ENCODE measurements around the gene U2AF2.

U2AF2 gene

DNA sequence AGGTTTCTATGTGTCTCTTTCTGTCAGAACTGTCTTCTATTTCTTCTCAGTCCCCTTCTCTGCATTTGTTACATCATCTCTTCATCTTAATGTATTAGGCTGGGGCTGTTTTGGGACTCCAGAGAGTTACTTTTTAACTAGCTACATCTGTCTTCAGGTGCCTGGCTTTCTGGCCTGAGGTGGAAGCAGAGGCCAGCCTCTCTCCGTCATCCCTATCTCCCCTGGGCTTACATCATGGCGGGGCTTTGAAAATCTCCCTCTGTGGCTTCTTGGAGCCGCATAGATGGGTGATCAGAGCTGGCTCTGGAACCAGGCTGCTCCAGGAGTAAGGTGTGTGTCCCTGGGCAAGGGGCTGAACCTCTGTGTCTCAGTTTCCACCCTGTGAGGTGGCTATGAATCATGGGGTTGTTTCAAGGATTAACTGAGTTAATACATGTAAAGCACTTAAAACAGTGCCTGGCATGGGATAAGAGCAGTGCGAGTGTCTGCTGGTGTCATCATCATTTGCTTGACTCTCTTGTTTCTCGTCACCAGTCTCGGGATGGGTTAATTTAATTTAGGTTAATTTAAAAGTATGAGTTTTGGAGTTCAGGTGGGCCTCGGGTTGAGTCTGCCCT is 22.2 kb downstream of the U2AF2 start:
- TF ChIP-seq, protein P1, sequence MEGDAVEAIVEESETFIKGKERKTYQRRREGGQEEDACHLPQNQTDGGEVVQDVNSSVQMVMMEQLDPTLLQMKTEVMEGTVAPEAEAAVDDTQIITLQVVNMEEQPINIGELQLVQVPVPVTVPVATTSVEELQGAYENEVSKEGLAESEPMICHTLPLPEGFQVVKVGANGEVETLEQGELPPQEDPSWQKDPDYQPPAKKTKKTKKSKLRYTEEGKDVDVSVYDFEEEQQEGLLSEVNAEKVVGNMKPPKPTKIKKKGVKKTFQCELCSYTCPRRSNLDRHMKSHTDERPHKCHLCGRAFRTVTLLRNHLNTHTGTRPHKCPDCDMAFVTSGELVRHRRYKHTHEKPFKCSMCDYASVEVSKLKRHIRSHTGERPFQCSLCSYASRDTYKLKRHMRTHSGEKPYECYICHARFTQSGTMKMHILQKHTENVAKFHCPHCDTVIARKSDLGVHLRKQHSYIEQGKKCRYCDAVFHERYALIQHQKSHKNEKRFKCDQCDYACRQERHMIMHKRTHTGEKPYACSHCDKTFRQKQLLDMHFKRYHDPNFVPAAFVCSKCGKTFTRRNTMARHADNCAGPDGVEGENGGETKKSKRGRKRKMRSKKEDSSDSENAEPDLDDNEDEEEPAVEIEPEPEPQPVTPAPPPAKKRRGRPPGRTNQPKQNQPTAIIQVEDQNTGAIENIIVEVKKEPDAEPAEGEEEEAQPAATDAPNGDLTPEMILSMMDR (IDR thresholded peaks at IDR 0.05): no peak

DNA sequence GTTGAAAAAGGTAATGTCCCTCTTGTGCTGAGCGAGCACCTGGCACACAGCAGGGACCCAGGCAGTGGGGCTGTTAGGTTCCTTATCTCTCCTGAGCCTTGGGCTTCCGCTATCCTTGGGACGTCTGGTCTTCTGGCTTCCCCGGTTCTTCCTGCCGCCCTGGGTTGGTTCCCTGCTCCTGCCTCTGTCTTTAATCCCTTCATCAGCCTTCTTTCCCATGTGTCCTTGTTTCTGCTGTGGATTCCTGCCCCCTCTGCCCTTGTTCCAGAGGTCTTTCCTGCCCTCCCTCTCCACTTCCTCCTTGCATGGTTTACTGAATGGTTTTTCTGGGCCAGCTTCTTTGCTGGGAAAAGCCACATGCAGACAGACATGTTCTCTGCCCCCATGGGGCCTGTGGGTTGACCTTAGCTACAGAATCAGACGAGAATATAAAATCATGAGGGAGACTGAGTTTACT is 22.8 kb downstream of the U2AF2 start:
- TF ChIP-seq, protein P1 (IDR thresholded peaks at IDR 0.05): no peak

DNA sequence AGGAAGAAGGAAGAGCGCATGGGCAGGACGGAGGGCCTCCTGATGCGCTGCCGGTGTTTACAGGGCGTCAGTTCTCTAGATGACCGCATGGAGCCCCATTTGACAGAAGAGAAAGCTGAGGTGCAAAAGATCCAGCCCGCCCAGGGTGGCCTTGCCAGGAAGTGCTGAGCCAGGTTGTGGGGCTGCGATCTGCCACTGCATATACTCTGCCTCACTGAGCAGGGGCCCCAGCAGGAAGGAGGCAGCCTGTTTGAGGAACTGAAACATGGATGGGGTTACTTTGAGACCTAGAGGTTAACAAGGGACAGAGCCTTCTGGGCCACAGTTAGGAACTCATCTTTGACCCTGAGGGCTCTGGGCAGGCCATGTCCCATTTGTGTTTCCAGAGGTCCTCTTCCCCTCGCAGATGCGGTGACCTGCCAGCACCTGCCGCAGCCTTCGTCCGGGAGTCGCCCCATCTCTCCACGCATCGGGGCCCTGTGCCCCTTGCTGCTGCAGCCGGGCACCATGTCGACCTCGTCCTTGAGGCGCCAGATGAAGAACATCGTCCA is 23.4 kb downstream of the U2AF2 start:
- TF ChIP-seq, protein P1 (IDR thresholded peaks at IDR 0.05): no peak

DNA sequence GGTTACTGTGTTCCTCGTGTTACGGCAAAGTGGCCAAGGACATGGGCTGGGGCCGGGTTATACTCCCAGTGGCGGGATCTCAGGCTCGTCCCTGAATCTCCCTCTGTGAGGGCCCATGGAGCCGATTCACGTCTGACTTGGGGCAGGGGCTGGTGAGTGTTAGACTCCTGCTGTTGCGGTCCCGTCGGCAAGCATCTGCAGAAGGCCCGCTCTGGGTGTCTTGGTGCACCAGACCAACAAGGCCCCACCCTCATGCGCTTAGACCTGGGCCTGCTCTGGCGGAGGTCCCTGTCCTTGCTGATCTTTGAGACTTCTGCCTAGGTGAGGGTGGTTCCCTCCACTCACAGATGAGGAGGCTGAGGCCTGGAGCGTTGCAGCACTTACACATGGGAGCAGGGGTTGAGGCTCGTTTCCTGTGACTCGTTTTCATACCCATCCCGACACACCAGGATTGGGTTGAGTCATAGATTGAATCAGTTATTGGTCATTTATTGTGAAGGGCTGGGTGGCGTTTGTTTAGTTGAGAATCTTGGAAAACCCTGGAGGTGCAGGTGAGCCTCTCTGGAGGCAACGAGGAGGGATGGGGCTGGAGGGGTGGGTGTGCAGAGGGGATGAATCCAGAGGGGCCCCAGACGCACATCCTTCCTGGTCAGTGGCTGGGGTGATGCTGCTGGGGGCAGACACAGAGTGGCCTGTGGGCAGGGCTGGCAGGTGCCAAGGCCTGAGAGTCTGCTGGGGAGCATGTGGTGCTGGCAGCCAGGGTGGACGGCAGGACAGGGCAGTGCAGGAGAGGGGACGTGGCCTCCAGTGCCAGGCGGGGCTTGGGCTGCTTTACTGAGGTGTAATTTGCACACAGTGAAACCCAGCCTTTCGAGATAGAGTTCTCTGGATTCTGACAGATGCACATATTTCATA is 24.8 kb downstream of the U2AF2 start:
- TF ChIP-seq, protein P1 (IDR thresholded peaks at IDR 0.05): no peak

DNA sequence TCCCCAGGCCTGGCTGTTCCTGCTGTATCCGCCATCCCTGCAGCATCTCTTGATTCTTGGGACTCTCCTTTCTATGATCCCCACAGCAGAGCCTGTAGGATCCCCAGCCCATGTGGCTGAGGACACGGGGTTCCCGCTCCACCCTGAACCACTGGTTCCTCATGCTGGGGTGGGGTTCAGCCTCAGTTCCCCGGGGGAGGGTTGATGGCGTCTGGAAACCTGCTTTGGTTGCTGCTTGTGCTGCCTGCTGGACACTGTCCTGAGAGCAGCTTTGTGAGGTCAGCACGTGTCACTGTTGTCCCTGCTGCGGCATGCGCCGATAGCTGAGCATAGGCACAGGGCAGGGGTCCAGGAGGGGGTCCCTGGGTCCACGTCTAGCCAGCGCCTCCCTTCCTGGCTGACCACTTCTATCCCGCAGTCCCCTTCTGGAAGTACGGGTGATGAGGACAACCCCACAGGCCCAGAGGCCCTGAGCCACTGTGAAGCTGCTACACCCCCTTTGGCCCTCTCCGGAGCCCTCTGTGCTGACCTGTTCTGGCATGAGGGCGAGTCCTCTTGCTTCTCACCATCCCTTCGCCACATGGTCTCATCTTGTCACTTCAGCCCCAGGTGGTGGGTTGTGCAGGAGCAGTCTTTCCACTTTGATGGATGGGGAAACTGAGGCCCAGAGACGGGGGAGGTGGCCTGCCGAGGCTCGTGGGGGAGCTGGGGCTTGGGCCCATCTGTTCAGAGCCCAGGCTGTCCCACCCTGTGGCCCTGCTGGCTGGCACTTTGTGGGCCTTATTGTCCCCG is 25.7 kb downstream of the U2AF2 start:
- TF ChIP-seq, protein P1 (IDR thresholded peaks at IDR 0.05): no peak

DNA sequence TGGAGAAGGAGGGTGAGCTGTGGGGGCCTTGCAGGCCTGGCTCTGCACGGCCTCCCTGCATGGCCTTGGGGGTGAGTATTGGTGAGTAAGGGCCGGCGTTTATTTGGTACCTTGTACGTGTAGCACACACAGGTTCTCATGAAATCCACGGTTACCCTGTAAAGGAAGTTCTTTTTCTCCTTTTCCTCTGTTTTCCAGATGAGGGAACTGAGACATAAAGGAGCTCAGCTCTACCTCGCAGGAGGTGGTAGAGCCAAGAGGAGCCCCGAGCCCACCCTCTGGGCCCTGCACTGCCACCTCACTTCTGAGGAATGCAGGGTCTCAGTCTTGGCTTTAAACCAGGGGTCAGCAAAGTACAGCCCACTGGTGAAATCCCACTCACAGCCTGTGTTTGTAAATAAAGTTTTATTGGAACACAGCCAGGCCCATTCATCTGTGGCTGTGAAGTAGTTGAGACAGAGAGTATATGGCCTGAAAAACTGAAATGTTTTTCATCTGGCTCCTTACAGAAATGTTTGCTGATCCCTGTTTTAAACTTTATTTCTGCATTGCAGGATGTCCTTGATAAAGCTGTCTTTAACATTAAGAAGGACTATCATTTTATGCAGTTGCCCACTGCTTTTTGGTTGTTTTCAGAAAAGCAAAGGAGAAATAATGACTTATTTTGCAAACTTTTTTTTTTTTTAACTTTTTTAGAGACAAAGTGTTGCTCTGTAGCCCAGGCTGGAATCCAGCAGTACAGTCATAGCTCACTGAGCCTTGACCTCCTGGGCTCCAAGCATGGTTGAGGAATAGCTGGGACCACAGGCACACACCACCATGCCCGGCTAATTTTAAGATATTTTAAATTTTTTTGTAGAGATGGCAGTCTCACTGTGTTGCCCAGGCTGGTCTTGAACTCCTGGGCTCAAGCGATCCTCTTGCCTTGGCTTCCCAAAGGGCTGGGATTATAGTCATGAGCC is 26.6 kb downstream of the U2AF2 start:
- TF ChIP-seq, protein P1 (IDR thresholded peaks at IDR 0.05): no peak
